Osteoblast (primary cell): ENCODE measurements around the gene CDC37. TPM values are rescaled to one million over a fixed set of nuclear protein-coding genes. Genes with fewer than 3 reads are reported as not detected.
"Not testable (repeated sequence)": the region's sequence is repeated elsewhere in the genome, so short reads cannot be mapped to it uniquely, and the experiment has no call there.

Source experiments
- DNase-seq: peaks from one replicate; pipeline ENCODE4 v3.0.0; 2011; ENCODE audit warnings: low spot score, mixed read lengths; ENCODE audit not compliant: insufficient read length; ENCODE audit errors: missing footprints
- H2AFZ ChIP-seq: 2 replicates; pipeline ENCODE4 v1.6.0; 2011; ENCODE audit warnings: mild to moderate bottlenecking, low read length
- H3K27ac ChIP-seq: 2 replicates; pipeline ENCODE4 v1.5.1; 2011; ENCODE audit warnings: mild to moderate bottlenecking, low read depth, low read length, moderate library complexity
- H3K27me3 ChIP-seq: 2 replicates; pipeline ENCODE4 v1.6.0; 2012; ENCODE audit warnings: mild to moderate bottlenecking, control low read depth, inconsistent platforms, low read length, moderate library complexity; ENCODE audit not compliant: insufficient read depth
- H3K36me3 ChIP-seq: 2 replicates; pipeline ENCODE4 v1.5.1; 2011; ENCODE audit warnings: mild to moderate bottlenecking, low read length, control low read depth, moderate library complexity; ENCODE audit not compliant: insufficient read depth
- H3K4me1 ChIP-seq: 2 replicates; pipeline ENCODE4 v1.5.1; 2011; ENCODE audit warnings: mild to moderate bottlenecking, low read length, control low read depth, moderate library complexity; ENCODE audit not compliant: insufficient read depth
- H3K4me2 ChIP-seq: 2 replicates; pipeline ENCODE4 v1.6.0; 2011; ENCODE audit warnings: mild to moderate bottlenecking, low read length; ENCODE audit not compliant: insufficient read depth
- H3K4me3 ChIP-seq: fragments of 200-600 bp; sonication (generic); 3 replicates; pipeline ENCODE4 v1.5.1; 2012; ENCODE audit warnings: mild to moderate bottlenecking, low read length, inconsistent platforms; ENCODE audit not compliant: insufficient read depth
- H3K79me2 ChIP-seq: 2 replicates; pipeline ENCODE4 v1.6.0; 2012; ENCODE audit warnings: mild to moderate bottlenecking, low read length, control low read depth, inconsistent platforms; ENCODE audit not compliant: insufficient read depth
- H3K9me3 ChIP-seq: 2 replicates; pipeline ENCODE4 v1.5.1; 2011; ENCODE audit warnings: low read depth, low read length, control low read depth
- H4K20me1 ChIP-seq: 2 replicates; pipeline ENCODE4 v1.6.0; 2012; ENCODE audit warnings: mild to moderate bottlenecking, low read length, control low read depth; ENCODE audit not compliant: insufficient read depth
- CTCF ChIP-seq: IDR thresholded peaks from 2 replicates; pipeline ENCODE4 v1.5.1; 2011; ENCODE audit warnings: mild to moderate bottlenecking, low read depth, low read length, moderate library complexity; ENCODE audit errors: extremely low read depth
- total RNA-seq: library from RNA; depleted of rRNA; stranded (reverse); fragments of >200 nt; gene quantifications from 2 replicates; pipeline ENCODE4 v1.2.3, GENCODE V29; 2012

CDC37 gene
- total RNA-seq, 1 donor: 154 TPM

- no peak for DNase-seq
- H3K79me2 ChIP-seq: no peaks in the 10 kb centered on the region
- peaks cover 8% of the 10 kb centered on the region for H3K27me3 ChIP-seq
- H4K20me1 ChIP-seq: peaks cover 4% of the 10 kb centered on the region
- H2AFZ ChIP-seq: no peak overlapping the region
- no peak overlapping the region for H3K27ac ChIP-seq
- peaks cover 24% of the 10 kb centered on the region for H3K4me1 ChIP-seq
- no peak for TF ChIP-seq CTCF
- H3K4me3 ChIP-seq: no peak overlapping the region
- H3K9me3 ChIP-seq: no peaks in the 10 kb centered on the region
- H3K36me3 ChIP-seq: no peaks in the 10 kb centered on the region
- H3K4me2 ChIP-seq: no peak overlapping the region
These were observed 9.1 kb upstream of the CDC37 start for GRCh38 chr19:10412257-10412977.

GRCh38 chr19:10411224-10411623 lies 7.9 kb upstream of the CDC37 start:
- H3K79me2 ChIP-seq, H3K36me3 ChIP-seq, H3K9me3 ChIP-seq, H3K27ac ChIP-seq, H3K27me3 ChIP-seq, H4K20me1 ChIP-seq, DNase-seq, H2AFZ ChIP-seq, H3K4me2 ChIP-seq, H3K4me3 ChIP-seq: not testable (repeated sequence)
- peaks cover 22% of the 10 kb centered on the region for H3K4me1 ChIP-seq

GRCh38 chr19:10408511-10409283 lies 5.4 kb upstream of the CDC37 start:
- Histone ChIP-seq H3K9me3 (no peaks in the 10 kb centered on the region), H3K4me2 (no peak overlapping the region), H4K20me1 (no peaks in the 10 kb centered on the region), H3K36me3 (no peaks in the 10 kb centered on the region), H3K27me3 (peaks cover 4% of the 10 kb centered on the region), H3K27ac (no peak overlapping the region), H3K79me2 (peaks cover under 1% of the 10 kb centered on the region), H2AFZ (peak overlapping the region; percentile 80), H3K4me3 (no peak overlapping the region), H3K4me1 (peaks cover 30% of the 10 kb centered on the region)
- no peak for TF ChIP-seq CTCF
- DNase-seq: peak; percentile 85

GRCh38 chr19:10407096-10407495 lies 3.8 kb upstream of the CDC37 start:
- peaks cover 7% of the 10 kb centered on the region for H4K20me1 ChIP-seq
- no peak overlapping the region for H3K4me3 ChIP-seq
- peaks cover 32% of the 10 kb centered on the region for H3K4me1 ChIP-seq
- H3K9me3 ChIP-seq: no peaks in the 10 kb centered on the region
- H3K36me3 ChIP-seq: no peaks in the 10 kb centered on the region
- peaks cover 15% of the 10 kb centered on the region for H3K79me2 ChIP-seq
- TF ChIP-seq CTCF: no peak
- DNase-seq: peak; percentile 58
- no peak overlapping the region for H3K4me2 ChIP-seq
- H3K27ac ChIP-seq: no peak overlapping the region
- peaks cover 4% of the 10 kb centered on the region for H3K27me3 ChIP-seq
- no peak overlapping the region for H2AFZ ChIP-seq
